NCI-H460 (cell line): ENCODE measurements around the gene SCAF1. TPM values are rescaled to one million over a fixed set of nuclear protein-coding genes. Genes with fewer than 3 reads are reported as not detected.
A peak's percentile ranks its signal among the peaks of the same experiment; 100 is the strongest.
"Not testable (repeated sequence)": the region's sequence is repeated elsewhere in the genome, so short reads cannot be mapped to it uniquely, and the experiment has no call there.

Source experiments
- DNase-seq: peaks from one replicate; pipeline ENCODE4 v3.0.0-alpha.2; 2016; ENCODE audit warnings: low read depth; ENCODE audit errors: extremely low read depth
- total RNA-seq: library from RNA; depleted of rRNA; stranded (reverse); fragments of >200 nt; shearing (Covaris generic); gene quantifications from 2 replicates; pipeline ENCODE4 v1.2.3, GENCODE V29; 2014

The SCAF1 gene
- total RNA-seq, 1 experiment from 2014 or later, result 8.3 TPM

DNA sequence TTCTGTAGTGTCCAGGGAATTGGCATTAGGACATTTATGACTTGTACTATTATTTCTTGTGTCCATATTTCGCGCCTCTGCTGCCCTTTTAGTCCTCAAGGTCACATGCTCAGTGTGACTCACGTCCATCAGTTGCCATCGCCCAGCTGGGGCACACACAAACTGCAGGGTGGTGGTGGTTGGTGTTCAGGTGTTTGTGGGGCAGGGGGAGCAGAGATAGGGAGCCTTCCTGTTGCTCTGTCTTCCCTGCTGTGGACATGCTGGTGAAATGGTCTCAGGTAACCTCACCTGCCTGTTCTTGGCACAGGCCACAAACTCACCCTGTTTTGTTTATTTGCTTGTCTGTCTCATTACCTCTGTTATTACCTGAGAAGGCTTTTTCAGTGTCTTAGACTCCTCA lies 28.6 kb upstream of the SCAF1 start:
- DNase-seq, result no peak

DNA sequence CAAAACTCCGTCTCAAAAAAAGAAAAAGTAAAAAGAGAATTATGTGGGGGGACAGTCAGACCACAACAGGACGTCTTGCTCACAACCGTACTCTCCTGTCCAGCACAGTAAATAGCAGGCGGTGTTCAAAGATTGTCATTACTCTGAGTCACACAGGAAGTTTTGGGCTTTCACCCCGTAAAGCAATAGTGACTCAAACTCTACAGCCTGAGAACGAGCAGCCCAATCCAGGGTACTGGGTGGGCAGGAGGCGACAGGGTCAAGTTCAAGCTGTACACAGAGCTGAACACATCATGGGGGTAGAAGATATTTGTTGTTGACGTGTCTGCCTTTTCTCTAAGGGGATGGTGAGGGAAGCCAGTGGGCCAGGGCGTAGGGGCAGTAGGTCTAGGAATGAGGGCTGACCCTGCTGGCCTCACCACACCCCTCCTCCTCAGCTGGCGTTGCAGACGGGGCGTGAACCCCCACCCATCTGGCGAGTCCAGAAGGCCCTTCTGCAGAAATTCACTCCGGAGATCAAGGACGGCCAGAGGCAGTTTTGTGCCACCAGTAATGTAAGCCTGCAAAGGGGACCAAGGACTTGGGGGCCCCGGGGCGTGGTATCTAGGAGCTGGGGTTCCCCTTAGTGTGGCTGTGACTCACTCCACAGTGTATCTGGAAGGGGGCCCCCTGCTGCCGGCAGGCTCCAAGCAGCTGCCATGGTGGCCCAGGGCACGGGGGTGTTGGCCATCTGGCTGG lies 27.7 kb upstream of the SCAF1 start:
- no peak for DNase-seq

DNA sequence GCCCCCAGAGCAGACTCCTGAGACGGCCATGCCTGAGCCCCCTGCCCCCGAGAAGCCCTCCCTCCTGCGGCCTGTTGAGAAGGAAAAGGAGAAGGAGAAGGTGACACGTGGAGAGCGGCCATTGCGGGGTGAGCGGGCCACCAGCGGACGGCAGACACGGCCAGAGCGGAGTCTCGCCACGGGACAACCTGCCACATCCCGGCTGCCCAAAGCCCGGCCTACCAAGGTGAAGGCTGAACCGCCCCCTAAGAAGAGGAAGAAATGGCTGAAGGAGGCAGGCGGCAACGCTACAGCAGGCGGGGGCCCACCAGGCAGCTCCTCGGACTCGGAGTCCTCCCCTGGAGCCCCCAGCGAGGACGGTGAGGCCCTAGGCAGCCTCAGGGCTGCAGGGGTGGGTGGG lies 26.1 kb upstream of the SCAF1 start:
- no peak for DNase-seq

DNA sequence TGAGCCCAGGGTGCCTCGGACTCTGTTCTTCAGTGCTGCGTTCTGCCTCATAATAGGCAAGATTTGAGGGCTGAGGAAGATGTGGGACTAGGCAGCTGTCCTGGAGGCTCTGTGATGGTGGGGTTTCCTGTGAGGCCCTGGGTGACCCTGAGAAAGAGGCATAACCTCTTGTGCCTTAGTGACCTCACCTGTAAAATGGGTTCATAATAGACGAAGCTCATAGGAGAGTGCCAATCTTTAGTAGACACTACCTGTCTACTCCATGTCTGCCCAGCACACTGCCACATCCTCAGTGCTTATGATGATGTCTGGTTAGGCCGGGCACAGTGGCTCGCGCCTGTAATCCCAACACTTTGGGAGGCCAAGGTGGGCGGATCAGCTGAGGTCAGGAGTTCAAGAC lies 25.5 kb upstream of the SCAF1 start:
- no peak for DNase-seq

DNA sequence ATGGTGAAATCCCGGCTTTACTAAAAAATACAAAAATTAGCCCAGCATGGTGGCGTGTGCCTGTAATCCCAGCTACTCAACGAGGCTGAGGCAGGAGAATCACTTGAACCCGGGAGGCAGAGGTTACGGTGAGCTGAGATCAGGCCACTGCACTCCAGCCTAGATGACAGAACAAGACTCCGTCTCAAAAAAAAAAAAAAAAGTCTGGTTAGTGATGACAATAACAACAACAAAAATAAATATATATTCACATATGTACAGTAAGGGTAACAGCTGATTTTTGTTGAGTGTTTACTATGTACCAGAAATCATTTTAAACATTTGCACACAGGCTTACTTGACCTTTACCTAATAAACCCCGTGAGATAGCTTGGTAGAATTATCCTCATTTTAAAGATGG lies 25.1 kb upstream of the SCAF1 start:
- DNase-seq, result no peak

DNA sequence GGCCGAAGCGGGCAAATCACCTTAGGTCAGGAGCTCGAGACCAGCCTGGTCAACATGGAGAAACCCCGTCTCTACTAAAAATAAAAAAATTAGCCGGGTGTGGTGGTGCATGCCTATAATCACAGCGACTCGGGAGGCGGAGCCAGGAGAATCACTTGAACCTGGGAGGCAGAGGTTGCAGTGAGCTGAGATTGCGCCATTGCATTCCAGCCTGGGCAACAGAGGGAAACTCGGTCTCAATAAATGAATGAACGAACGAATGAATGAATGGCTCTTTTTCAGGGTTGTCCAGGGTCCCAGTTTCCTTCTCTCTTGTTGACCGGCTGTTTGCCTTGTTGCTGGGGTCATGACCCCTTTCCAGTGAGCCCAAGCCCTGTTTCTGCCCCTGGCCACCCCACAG lies 24.1 kb upstream of the SCAF1 start:
- DNase-seq, result not testable (repeated sequence)

DNA sequence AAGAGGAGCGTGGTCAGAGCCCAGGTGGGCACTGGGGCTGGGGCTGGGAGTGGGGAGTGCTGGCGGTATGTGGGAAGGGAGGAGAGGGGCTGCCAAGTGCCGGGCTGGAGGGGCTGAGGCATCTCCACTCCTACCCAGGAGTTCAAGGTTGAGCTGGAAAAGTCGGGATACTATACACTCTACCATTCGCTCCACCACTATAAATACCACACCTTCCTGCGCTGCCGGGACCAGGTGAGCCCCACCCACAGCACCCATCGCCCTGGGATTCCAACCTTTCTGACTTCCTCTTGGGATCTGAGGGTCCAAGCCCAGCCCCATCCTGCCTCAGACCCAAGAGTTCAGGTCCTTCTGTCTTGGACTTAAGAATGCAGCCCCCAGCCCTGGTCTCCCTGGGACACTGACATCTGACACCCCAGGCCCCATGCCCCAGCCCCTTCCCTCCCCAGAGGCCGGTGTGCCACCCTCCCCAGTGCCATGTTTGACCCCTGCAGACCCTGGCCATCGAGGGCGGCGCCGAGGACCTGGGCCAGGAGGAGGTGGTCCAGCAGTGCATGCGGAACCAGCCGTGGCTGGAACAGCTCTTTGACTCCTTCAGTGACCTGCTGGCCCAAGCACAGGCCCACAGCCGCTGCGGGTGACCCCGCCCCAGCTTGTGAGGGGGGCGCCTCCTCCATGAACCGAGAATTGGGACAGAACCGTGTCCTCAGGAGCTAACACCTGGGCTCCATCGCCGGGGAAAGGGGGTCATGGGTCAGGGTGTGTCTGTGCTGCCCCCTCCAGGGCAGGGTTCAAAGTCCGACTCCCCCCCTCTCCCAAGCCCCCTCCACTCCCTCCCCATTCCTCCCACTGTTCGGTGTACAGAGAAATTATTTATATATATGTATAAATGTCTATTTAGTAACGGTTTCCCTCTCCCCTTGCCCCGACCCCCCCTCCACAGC lies 16.8 kb upstream of the SCAF1 start:
- DNase-seq, result no peak

DNA sequence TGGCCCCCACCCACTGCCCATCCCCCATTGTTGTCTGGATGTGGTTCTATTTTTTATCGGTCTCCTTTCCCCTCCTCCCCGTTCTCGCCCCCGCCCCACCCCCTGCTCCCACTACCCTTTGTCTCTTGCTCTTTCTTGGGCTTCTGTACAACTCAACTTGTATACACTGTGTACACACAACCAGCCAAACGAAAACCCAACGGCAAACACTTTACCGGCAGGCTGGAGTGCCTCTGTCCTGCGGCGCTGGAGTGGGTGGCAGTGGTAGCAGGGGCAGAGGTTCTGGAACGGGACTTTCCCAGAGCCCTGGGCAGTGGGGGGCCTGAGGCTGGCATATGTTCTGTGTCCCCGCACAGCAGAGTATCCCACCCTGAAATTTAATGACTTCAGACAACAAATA lies 15.8 kb upstream of the SCAF1 start:
- no peak for DNase-seq

DNA sequence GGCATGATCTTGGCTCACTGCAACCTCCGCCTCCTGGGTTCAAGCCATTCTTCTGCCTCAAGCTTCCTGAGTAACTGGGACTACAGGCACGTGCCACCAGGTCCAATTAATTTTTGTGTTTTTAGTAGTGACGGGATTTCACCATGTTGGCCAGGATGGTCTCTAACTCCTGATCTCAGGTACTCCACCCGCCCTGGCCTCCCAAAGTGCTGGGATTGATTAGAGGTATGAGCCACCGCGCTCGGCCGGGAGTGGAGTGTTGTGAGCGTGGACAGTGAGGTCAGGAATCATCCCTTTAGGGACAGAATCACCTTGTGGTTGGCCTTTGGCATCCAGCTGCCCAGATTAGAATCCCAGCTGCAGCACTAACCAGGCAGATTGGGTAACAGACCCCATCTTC lies 12.3 kb upstream of the SCAF1 start:
- no peak for DNase-seq

DNA sequence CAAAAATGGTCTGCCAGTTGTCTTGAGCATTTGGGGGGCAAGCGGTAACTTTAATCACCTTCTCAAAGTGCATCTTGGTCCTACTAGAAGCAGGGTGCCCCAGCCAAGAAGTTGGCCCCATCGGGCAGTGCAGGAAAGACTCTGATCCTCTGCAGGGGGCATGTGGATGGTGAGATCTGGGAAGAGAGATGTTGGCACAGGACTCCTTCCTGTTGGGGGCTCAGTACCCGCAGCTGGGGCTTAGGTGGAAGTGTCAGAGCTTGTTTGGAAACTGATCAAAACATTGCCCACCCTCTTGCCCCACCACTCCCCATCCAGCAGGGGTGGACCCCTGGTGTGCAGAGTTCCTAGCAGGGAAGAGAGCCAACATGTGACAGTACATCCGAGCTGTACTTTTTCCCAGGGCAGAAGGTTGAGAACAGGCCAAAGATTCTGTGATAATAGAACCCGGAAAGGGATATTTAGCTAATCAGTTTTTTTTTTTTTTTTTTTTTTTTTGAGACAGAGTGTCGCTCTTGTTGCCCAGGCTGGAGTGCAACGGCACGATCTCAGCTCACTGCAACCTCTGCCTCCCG lies 10.9 kb upstream of the SCAF1 start:
- DNase-seq, result no peak

DNA sequence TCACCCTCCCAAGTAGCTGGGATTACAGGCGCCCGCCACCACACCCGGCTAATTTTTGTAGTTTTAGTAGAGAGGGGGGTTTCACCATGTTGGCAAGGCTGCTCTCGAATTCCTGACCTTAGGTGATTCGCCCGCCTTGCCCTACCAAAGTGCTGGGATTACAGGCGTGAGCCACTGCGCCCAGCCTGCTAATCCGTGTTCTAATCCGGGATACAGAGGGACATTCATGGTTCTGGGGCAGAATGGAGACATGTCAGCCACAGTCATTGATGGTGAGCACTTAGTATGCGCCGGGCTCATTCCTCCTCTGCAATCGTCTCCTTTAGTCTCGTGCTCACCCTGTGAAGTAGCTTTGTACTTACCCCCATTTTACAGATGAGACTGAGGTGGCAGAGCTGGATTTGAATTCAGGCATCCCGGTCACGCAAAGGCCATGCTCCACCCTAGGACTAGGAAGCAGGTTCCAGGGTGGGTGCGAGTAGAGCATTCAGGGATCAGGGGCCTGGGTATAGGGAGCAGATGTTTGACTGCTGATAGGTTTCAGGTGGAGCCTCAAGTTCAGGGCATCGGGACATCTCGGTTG lies 10.3 kb upstream of the SCAF1 start:
- DNase-seq, result no peak

DNA sequence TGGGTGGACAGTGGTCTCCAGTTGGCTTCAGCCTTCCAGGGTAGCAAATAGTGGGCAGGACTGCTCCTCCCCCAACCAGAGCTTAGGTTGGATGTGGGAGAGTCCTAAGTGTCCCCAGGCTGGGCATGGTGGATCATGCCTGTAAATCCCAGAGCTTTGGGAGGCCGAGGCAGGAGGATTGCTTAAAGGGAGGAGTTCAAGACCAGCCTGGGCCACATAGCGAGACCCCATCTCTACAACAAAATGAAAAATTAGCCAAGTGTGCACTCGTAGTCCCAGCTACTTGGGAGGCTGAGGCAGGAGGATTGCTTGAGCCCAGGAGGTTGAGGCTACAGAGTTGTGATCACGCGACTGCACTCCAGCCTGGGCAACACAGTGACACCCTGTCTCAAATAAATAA lies 9.4 kb upstream of the SCAF1 start:
- no peak for DNase-seq

DNA sequence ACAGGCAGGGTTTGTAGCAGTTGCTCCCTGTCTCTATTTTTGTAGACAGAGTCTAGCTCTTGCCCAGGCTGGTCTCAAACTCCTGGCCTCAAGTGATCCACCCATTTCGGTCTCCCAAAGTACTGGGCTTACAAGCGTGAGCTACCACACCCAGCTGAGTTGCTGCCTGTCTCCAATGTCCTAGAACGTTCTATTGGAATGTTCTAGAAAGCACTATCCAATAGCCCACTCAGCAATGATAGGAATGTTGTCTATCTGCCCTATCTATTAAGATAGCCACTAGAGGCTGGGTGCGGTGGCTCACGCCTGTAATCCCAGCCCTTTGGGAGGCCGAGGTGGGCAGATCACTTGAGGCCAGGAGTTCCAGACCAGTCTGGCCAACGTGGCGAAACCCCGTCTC lies 8.7 kb upstream of the SCAF1 start:
- DNase-seq, result not testable (repeated sequence)

DNA sequence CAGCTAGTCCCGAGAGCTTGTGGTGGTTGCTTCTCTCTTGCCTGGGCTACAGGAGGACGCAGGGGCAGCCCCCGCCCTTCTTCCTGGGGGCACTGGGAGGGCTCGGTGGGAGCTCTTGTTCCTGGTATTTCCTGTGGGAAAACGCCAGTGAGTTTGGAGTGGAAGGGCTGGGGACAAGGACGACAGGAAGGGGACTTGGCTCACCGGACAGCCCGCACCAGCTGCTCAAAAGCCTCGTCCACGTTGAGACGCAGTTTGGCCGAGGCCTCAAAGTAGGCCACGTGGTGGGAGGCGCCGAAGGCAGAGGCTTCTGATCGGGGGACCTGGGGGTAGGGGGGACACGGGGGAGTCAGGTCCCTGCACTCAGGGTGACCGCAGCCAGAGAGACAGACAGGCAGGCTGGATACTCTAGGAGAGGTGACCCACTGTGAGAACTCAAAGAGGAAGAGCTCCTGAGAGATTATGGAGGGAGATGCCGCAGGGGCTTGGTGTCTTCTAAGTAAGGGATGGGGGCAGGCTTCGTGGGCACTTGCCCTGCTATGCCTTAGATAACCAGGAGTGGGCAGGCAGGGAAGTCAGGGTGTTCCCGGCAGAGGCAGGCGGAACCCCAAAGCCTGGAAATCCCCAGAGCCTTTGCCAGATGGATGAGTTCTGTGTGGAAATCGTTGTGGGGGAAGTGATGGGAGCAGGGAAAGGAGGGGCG lies 6.3 kb upstream of the SCAF1 start:
- no peak for DNase-seq

DNA sequence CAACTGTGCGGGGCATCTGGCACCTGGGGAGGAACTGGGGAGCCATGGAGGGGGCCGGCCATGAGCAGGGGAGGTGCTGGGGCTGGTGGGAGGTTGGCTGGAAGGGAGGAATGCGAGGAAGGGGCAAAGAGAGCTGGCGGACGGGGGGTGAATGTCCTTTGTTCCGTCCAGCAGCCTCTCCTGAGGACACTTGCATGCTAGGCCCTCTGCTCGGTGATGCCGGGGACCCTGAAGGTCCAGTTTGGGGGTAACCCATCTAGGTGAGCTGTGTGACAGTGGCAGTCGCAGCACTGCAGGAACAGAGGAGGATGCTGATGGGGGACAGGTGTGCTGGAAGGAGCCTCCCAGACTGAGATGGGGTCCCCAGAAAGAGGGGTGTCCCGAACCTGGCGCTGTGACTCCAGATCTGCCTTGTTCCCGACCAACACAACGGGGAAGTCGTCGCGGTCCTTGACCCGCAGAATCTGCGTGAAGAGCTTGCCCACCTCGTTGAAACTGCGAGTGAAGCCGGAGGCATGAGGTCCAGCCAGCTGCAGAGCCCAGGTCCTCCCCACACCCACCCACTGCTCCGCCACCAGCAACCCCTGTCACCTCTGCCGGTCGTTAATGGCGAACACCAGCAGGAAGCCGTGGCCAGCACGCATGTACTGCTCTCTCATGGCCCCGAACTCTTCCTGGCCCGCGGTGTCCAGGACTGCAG lies 5.6 kb upstream of the SCAF1 start:
- DNase-seq, result no peak

DNA sequence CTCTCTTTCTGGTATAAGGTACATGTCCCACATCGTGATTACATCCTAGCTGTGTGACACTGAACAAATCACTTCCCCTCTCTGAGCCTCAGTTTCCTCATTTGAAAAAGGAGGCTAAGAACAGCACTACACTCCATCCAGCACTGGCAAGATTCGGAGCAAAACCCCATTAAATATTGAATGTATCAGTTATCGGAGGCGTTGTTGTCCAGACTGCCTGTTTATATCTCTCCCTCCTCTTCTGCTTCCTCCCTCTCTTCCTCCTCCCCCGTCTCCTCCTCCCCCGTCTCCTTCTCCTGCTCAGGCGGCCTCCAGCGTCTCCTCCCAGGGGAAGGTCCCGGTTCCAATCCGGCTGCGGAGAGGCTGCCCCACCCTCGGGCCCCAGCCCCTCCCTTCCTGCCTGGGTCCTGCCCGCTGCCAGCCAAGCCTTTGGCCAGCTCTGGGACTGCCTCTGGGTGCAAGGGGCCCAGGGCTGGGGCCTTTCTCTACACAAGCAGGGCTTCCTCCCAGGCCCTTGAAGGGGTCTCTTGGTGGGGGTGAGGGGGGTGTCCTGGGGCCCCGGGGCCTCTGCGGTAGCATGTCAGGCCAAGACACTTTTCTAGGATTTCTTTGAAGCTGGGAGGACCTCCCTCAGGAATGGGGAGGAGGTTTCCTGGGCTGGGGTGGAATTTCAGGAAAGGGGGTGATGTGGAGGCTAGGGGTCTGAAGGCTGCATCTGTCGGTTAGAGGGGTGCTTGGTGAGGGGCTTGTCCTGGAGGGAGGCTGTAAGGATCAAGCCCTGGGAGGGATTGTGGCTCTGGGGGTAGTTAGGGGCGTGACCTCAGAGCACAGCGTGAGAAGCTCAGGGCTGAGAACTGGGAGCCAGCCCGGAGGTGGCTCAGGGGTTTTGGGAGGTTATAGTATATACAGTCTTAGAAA lies 3.9 kb upstream of the SCAF1 start:
- DNase-seq, result peak; percentile 77

DNA sequence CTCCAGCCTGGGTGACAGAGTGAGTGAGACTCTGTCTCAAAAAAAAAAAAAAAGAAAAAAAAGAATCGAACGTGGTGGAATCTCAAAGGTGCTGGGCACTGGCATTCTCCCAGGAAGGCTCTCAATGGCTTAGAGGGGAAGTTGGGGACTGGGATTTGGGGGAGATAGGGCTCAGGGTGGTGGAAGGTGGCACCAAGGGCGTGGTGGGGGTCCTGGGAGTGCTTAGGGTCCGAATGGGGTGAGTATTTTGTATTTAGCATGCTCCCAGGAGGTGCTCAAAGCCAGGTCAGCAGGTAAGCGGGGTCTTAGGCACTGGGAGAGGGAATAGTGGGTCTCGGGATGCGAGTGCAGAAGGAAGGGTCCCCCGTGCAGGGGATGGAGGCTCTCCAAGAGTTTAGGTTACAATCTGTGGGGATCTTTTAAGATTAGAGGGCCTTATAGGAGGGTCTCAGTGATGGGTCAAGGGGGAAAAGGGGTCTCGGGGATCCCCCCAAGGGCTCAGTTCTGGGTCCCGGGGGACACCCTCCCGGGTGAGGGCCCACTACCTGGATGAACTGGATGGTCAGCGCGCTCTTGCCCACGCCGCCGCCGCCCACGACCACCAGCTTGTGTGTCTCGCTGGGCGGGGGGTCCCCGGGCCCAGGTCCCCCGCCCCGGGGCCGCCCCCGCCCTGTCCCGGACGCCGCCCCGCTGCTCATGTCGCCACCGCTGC lies 2.5 kb upstream of the SCAF1 start:
- no peak for DNase-seq
